CD14-positive monocyte (primary cell): ENCODE results near the gene ANXA11. TPM values are rescaled to one million over a fixed set of nuclear protein-coding genes. Genes with fewer than 3 reads are reported as not detected.

Experiments
- DNase-seq, 3 donors: peaks; one replicate each; pipeline ENCODE4 v3.0.0-alpha.2; 2011 to 2022
- H2AFZ ChIP-seq: 2 replicates; pipeline ENCODE4 v1.6.0; 2012; ENCODE audit warnings: mild to moderate bottlenecking, low read depth, low read length, inconsistent platforms; ENCODE audit not compliant: insufficient read depth, poor library complexity, severe bottlenecking
- H3K27ac ChIP-seq, 2 donors: 1 replicate in 1 of 2; 2 replicates in 1 of 2; pipeline ENCODE4 v1.5.1; 2012 to 2013; ENCODE audit warnings: low read length in 2 of 2, control low read depth in 1 of 2, inconsistent platforms in 1 of 2, low read depth in 1 of 2, mild to moderate bottlenecking in 1 of 2
- H3K27me3 ChIP-seq, 2 donors: one replicate each; pipeline versions ENCODE4 v1.6.0 to v1.6.1; 2011 to 2013; ENCODE audit warnings: low read length in 2 of 2; ENCODE audit not compliant: control insufficient read depth in 2 of 2, insufficient read depth in 2 of 2
- H3K36me3 ChIP-seq, 2 donors: replicated peaks in 1 of 2; 1 replicate in 1 of 2; 2 replicates in 1 of 2; pipeline versions ENCODE4 v1.5.1 to v1.6.1; 2012 to 2013; ENCODE audit warnings: low read length in 2 of 2, control low read depth in 1 of 2, inconsistent platforms in 1 of 2, mild to moderate bottlenecking in 1 of 2; ENCODE audit not compliant: insufficient read depth in 2 of 2, control insufficient read depth in 1 of 2
- H3K4me1 ChIP-seq, 2 donors: 1 replicate in 1 of 2; 2 replicates in 1 of 2; pipeline versions ENCODE4 v1.5.1 to v1.6.1; 2012 to 2013; ENCODE audit warnings: low read length in 2 of 2, control low read depth in 1 of 2, inconsistent platforms in 1 of 2, mild to moderate bottlenecking in 1 of 2, moderate library complexity in 1 of 2; ENCODE audit not compliant: insufficient read depth in 2 of 2, control insufficient read depth in 1 of 2
- H3K4me2 ChIP-seq: replicated peaks from 2 replicates; pipeline ENCODE3; 2012; ENCODE audit warnings: low read length, moderate library complexity, mild to moderate bottlenecking; ENCODE audit not compliant: poor library complexity, severe bottlenecking; ENCODE audit errors: extremely low read depth
- H3K4me3 ChIP-seq, 3 experiments: fragments of 200-600 bp in 1 of 3; sonication (generic) in 1 of 3; replicated peaks in 1 of 3; 1 replicate in 2 of 3; 2 replicates in 1 of 3; pipeline ENCODE4 v1.5.1; 2011 to 2013; ENCODE audit warnings: low read length in 3 of 3, mild to moderate bottlenecking in 3 of 3, control low read depth in 2 of 3, low read depth in 2 of 3, inconsistent platforms in 1 of 3, moderate library complexity in 1 of 3
- H3K79me2 ChIP-seq: 2 replicates; pipeline ENCODE4 v1.6.0; 2012; ENCODE audit warnings: mild to moderate bottlenecking, control low read depth, inconsistent platforms, low read length, moderate library complexity; ENCODE audit not compliant: insufficient read depth
- H3K9ac ChIP-seq: 2 replicates; pipeline ENCODE4 v1.6.0; 2017; ENCODE audit warnings: low read length, mild to moderate bottlenecking; ENCODE audit not compliant: insufficient read depth, poor library complexity, severe bottlenecking
- H3K9me3 ChIP-seq, 2 donors: replicated peaks in 1 of 2; 1 replicate in 1 of 2; 2 replicates in 1 of 2; pipeline versions ENCODE4 v1.5.1 to v1.6.1; 2012 to 2013; ENCODE audit warnings: low read length in 2 of 2, control low read depth in 1 of 2; ENCODE audit not compliant: control insufficient read depth in 1 of 2, insufficient read depth in 1 of 2
- H4K20me1 ChIP-seq: 2 replicates; pipeline ENCODE4 v1.6.0; 2012; ENCODE audit warnings: mild to moderate bottlenecking, low read length, control low read depth, moderate library complexity; ENCODE audit not compliant: insufficient read depth
- H3K27ac Mint-ChIP-seq, 7 donors: one replicate each; pipeline ENCODE4 v1.8.0; 2020; ENCODE audit warnings: mild to moderate bottlenecking in 7 of 7, mixed read lengths in 7 of 7, moderate library complexity in 6 of 7, inconsistent platforms in 2 of 7
- H3K27me3 Mint-ChIP-seq, 3 donors: one replicate each; pipeline ENCODE4 v1.8.0; 2021 to 2022; ENCODE audit warnings: low read depth in 3 of 3, mild to moderate bottlenecking in 3 of 3, mixed read lengths in 3 of 3, moderate library complexity in 3 of 3, inconsistent platforms in 1 of 3
- H3K36me3 Mint-ChIP-seq, 2 donors: one replicate each; pipeline ENCODE4 v1.8.0; 2020; ENCODE audit warnings: mixed read lengths in 2 of 2, inconsistent platforms in 1 of 2, mild to moderate bottlenecking in 1 of 2
- H3K4me1 Mint-ChIP-seq: one replicate; pipeline ENCODE4 v1.8.0; 2020; ENCODE audit warnings: mild to moderate bottlenecking, mixed read lengths
- H3K4me3 Mint-ChIP-seq, 2 donors: one replicate each; pipeline ENCODE4 v1.8.0; 2020; ENCODE audit warnings: mild to moderate bottlenecking in 2 of 2, mixed read lengths in 2 of 2, moderate library complexity in 1 of 2
- H3K9me3 Mint-ChIP-seq, 7 donors: one replicate each; pipeline ENCODE4 v1.8.0; 2020 to 2022; ENCODE audit warnings: mixed read lengths in 7 of 7, mild to moderate bottlenecking in 6 of 7, moderate library complexity in 6 of 7, inconsistent platforms in 2 of 7
- WGBS: methylation state at CpG from one replicate; pipeline ENCODE4 v1.1.5; 2013; ENCODE audit warnings: missing lambda C conversion rate; ENCODE audit not compliant: insufficient coverage; 5-methylcytosine and 5-hydroxymethylcytosine counted together
- intact Hi-C, 2 donors: fragments of 100-400 bp; cut with micrococcal nuclease; formaldehyde crosslinking; loops; one replicate each; pipeline versions ENCODE4 v1.15.0 to v1.15.1; 2023
- polyA plus RNA-seq, 3 donors: library from polyadenylated mRNA; depleted of rRNA in 1 of 3; unstranded in 2 of 3; stranded (reverse) in 1 of 3; fragments of 300-500 nt in 2 of 3; fragments of >200 nt in 1 of 3; fragmentation: Illumina TruSeq in 2 of 3; gene quantifications; 1 replicate in 2 of 3; 2 replicates in 1 of 3; pipeline ENCODE4 v1.2.3, GENCODE V29; 2012 to 2021
- TF ChIP-seq, protein P1 (sequence below): fragments of 200-600 bp; IDR thresholded peaks from one replicate; pipeline ENCODE4 v1.8.0; 2022; ENCODE audit warnings: antibody characterized with exemption, mild to moderate bottlenecking

ANXA11 gene
- polyA plus RNA-seq, 3 donors: 95.6 to 174 (median 134) TPM

DNA sequence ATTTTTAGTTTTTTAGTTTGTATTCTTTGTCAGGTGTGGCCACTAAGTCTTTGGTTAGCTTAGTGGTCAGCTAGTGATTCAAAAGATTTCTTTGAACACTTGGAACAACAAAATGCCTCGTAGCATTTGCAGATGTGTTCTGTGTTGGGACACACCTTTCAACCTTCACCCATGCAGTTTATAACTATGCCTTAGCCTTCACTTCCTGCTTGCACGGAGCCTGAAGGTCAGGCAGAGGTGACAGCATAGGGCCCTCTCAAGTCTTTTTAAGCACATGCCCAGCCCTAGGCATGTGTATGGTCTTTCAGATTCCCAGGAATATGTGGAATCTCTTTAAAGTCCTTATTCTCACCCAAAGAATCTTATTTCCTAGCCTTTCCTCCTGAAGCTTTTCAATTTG lies 55.2 kb downstream of the ANXA11 start:
- H3K9me3 ChIP-seq: no peaks in the 10 kb centered on the region
- peak overlapping the region in 1 of 7 donors; percentile 11 for H3K27ac Mint-ChIP-seq
- intact Hi-C loops: no loop called here
- 40% methylated on average over 1 of the region's 2 CpGs for WGBS
- peaks cover 9% of the 10 kb centered on the region for H4K20me1 ChIP-seq
- H3K4me3 Mint-ChIP-seq: no peak overlapping the region
- peaks cover 64 to 72% of the 10 kb centered on the region in 2 donors for H3K36me3 Mint-ChIP-seq
- H3K27ac ChIP-seq: no peak overlapping the region
- H3K27me3 Mint-ChIP-seq: peaks cover 0 to 5% (median 1%) of the 10 kb centered on the region in 3 donors
- no peak overlapping the region for H2AFZ ChIP-seq
- no peaks in the 10 kb centered on the region for H3K4me1 ChIP-seq
- DNase-seq: no peak
- no peak overlapping the region for H3K4me3 ChIP-seq
- no peaks in the 10 kb centered on the region for H3K27me3 ChIP-seq
- no peaks in the 10 kb centered on the region for H3K79me2 ChIP-seq
- no peak overlapping the region for H3K9ac ChIP-seq
- H3K4me1 Mint-ChIP-seq: peaks cover 6% of the 10 kb centered on the region
- H3K4me2 ChIP-seq: no peak overlapping the region
- peaks cover 0 to 2% (median 0%) of the 10 kb centered on the region in 7 donors for H3K9me3 Mint-ChIP-seq
- TF ChIP-seq, protein P1, sequence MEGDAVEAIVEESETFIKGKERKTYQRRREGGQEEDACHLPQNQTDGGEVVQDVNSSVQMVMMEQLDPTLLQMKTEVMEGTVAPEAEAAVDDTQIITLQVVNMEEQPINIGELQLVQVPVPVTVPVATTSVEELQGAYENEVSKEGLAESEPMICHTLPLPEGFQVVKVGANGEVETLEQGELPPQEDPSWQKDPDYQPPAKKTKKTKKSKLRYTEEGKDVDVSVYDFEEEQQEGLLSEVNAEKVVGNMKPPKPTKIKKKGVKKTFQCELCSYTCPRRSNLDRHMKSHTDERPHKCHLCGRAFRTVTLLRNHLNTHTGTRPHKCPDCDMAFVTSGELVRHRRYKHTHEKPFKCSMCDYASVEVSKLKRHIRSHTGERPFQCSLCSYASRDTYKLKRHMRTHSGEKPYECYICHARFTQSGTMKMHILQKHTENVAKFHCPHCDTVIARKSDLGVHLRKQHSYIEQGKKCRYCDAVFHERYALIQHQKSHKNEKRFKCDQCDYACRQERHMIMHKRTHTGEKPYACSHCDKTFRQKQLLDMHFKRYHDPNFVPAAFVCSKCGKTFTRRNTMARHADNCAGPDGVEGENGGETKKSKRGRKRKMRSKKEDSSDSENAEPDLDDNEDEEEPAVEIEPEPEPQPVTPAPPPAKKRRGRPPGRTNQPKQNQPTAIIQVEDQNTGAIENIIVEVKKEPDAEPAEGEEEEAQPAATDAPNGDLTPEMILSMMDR: no peak
- H3K36me3 ChIP-seq: peaks cover 47 to 54% of the 10 kb centered on the region in 2 donors

DNA sequence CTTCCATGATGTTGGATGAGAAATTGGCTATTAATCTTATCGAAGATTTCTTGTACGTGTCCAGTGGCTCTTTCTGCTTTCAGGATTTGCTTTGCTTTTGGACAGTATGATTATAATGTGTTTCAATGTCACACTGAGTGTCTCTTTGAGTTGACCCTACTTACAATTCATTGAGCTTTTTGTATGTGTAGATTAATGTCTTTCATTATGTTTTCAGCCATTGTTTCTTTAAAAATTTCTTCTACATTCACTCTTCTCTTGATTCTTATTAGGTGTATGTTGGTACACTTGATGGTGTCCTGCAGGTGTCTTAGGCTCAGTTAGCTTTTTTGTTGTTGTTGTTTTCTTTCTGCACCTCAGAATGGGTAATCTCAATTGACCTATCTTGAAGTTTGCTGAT lies 56.2 kb downstream of the ANXA11 start:
- Mint-ChIP-seq H3K4me3 (no peak overlapping the region), H3K9me3 (peaks cover 0 to 3% (median 0%) of the 10 kb centered on the region in 7 donors), H3K27ac (no peak overlapping the region), H3K4me1 (peaks cover 14% of the 10 kb centered on the region), H3K36me3 (peaks cover 53 to 62% of the 10 kb centered on the region in 2 donors), H3K27me3 (peaks cover 3 to 11% (median 10%) of the 10 kb centered on the region in 3 donors)
- Histone ChIP-seq H3K9ac (no peak overlapping the region), H3K4me3 (no peak overlapping the region), H3K4me2 (no peak overlapping the region), H3K27ac (no peak overlapping the region), H3K79me2 (no peaks in the 10 kb centered on the region), H3K4me1 (peaks cover 8 to 10% of the 10 kb centered on the region in 2 donors), H3K9me3 (no peaks in the 10 kb centered on the region), H2AFZ (no peak overlapping the region), H3K27me3 (peaks cover 0 to 5% of the 10 kb centered on the region in 2 donors), H4K20me1 (peaks cover 12% of the 10 kb centered on the region), H3K36me3 (peaks cover 37 to 44% of the 10 kb centered on the region in 2 donors)
- no CpG with 5 or more reads among the region's 2 CpGs for WGBS
- TF ChIP-seq, protein P1: no peak
- DNase-seq: no peak
- intact Hi-C loops: loop anchor here in 1 of 2 donors (5.0 kb wide), 1 partner anchor 58 kb away; the partner anchor contains the start of gene ANXA11
